VCaP (cell line): ENCODE measurements around the gene CASQ2.

ENCODE experiments used
- H3K27ac ChIP-seq: fragments of 450-650 bp; 2 replicates; pipeline ENCODE4 v1.5.1; 2017
- CTCF ChIP-seq: fragments of 450-650 bp; conservative IDR thresholded peaks from 2 replicates; pipeline ENCODE4 v1.5.1; 2017; ENCODE audit warnings: mild to moderate bottlenecking, moderate library complexity

CASQ2 gene

DNA sequence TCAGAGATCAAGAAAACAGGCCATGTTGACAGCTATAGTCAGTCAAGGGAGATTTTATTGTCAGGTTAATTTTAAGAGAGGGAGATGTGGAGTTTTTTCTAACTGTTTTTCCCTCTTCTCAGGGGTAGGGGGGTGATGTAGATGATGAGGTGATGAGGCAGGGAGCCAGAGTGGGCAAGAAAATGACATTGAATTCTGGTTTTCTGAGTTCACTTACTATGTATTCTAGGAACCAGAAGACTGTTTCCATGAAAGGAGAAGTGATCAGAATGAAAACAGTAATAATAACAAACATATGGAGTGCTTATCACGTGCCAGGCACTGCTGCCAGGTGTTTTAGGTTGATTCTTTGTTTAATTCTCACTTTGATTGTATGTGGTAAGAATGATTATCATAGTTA lies 40.2 kb downstream of the CASQ2 start:
- H3K27ac ChIP-seq: no peak overlapping the region
- TF ChIP-seq CTCF: no peak

- H3K27ac ChIP-seq: no peak overlapping the region
- no peak for TF ChIP-seq CTCF
These were observed 40.7 kb downstream of the CASQ2 start for GRCh38 chr1:115727706-115728249.

GRCh38 chr1:115726570-115726969 lies 41.9 kb downstream of the CASQ2 start:
- no peak overlapping the region for H3K27ac ChIP-seq
- TF ChIP-seq CTCF: no peak

GRCh38 chr1:115726161-115726560 lies 42.4 kb downstream of the CASQ2 start:
- no peak overlapping the region for H3K27ac ChIP-seq
- TF ChIP-seq CTCF: no peak

GRCh38 chr1:115725600-115725999 lies 42.9 kb downstream of the CASQ2 start:
- no peak for TF ChIP-seq CTCF
- H3K27ac ChIP-seq: 0 out of 2 replicates have a peak overlapping the region, but pooled peaks have one; percentile 2

GRCh38 chr1:115723756-115724155 lies 44.8 kb downstream of the CASQ2 start:
- no peak overlapping the region for H3K27ac ChIP-seq
- no peak for TF ChIP-seq CTCF

- no peak for TF ChIP-seq CTCF
- H3K27ac ChIP-seq: no peak overlapping the region
These were observed 46.3 kb downstream of the CASQ2 start for GRCh38 chr1:115722221-115722620.

GRCh38 chr1:115719285-115719684 lies 49.2 kb downstream of the CASQ2 start:
- H3K27ac ChIP-seq: no peak overlapping the region
- no peak for TF ChIP-seq CTCF
